ENCODE results near the gene NKAIN2. TPM values are rescaled to one million over a fixed set of nuclear protein-coding genes. Genes with fewer than 3 reads are reported as not detected.

NKAIN2 gene
- total RNA-seq, 1 donor from 2014 or later = 4.0 TPM

GRCh38 chr6:124052120-124052519 is 248.5 kb downstream of the NKAIN2 start:
- H3K4me1 Mint-ChIP-seq (ENCODE audit: low read depth) = peaks cover 16% of the 10 kb centered on the region
- no peak overlapping the region for H3K4me3 Mint-ChIP-seq (ENCODE audit: unreplicated experiment)
- no peak for TF ChIP-seq CTCF (IDR thresholded peaks at IDR 0.05)
- H3K9me3 Mint-ChIP-seq (ENCODE audit: low read depth) = no peaks in the 10 kb centered on the region
- peaks cover 1% of the 10 kb centered on the region for H3K27me3 Mint-ChIP-seq (ENCODE audit: low read depth)
- H3K27ac Mint-ChIP-seq (ENCODE audit: unreplicated experiment) = no peak overlapping the region
- no peak for DNase-seq (ENCODE audit: low spot score)
- no peaks in the 10 kb centered on the region for H3K36me3 Mint-ChIP-seq (ENCODE audit: low read depth)

- Mint-ChIP-seq H3K9me3 (ENCODE audit: low read depth) (no peaks in the 10 kb centered on the region), H3K4me3 (ENCODE audit: unreplicated experiment) (no peak overlapping the region), H3K27ac (ENCODE audit: unreplicated experiment) (no peak overlapping the region), H3K36me3 (ENCODE audit: low read depth) (no peaks in the 10 kb centered on the region), H3K4me1 (ENCODE audit: low read depth) (peaks cover 26% of the 10 kb centered on the region), H3K27me3 (ENCODE audit: low read depth) (peaks cover 1% of the 10 kb centered on the region)
- no peak for TF ChIP-seq CTCF (IDR thresholded peaks at IDR 0.05)
- no peak for DNase-seq (ENCODE audit: low spot score)
These were observed 249.7 kb downstream of the NKAIN2 start for GRCh38 chr6:124053315-124053714.

GRCh38 chr6:124054034-124054433 is 250.4 kb downstream of the NKAIN2 start:
- Mint-ChIP-seq H3K4me3 (ENCODE audit: unreplicated experiment) (no peak overlapping the region), H3K36me3 (ENCODE audit: low read depth) (no peaks in the 10 kb centered on the region), H3K4me1 (ENCODE audit: low read depth) (peaks cover 26% of the 10 kb centered on the region), H3K27me3 (ENCODE audit: low read depth) (peaks cover 1% of the 10 kb centered on the region), H3K9me3 (ENCODE audit: low read depth) (no peaks in the 10 kb centered on the region), H3K27ac (ENCODE audit: unreplicated experiment) (no peak overlapping the region)
- no peak for TF ChIP-seq CTCF (IDR thresholded peaks at IDR 0.05)
- no peak for DNase-seq (ENCODE audit: low spot score)

GRCh38 chr6:124055395-124055794 is 251.7 kb downstream of the NKAIN2 start:
- no peaks in the 10 kb centered on the region for H3K36me3 Mint-ChIP-seq (ENCODE audit: low read depth)
- no peak for DNase-seq (ENCODE audit: low spot score)

GRCh38 chr6:124055963-124056362 is 252.3 kb downstream of the NKAIN2 start:
- Mint-ChIP-seq H3K4me1 (ENCODE audit: low read depth) (peaks cover 26% of the 10 kb centered on the region), H3K36me3 (ENCODE audit: low read depth) (no peaks in the 10 kb centered on the region)
- no peak for TF ChIP-seq CTCF (IDR thresholded peaks at IDR 0.05)

More at GRCh38 chr6:124055395-124055794, 251.7 kb downstream of the NKAIN2 start:
- Mint-ChIP-seq H3K4me1 (ENCODE audit: low read depth) (peaks cover 26% of the 10 kb centered on the region), H3K27ac (ENCODE audit: unreplicated experiment) (no peak overlapping the region), H3K27me3 (ENCODE audit: low read depth) (no peaks in the 10 kb centered on the region), H3K9me3 (ENCODE audit: low read depth) (no peaks in the 10 kb centered on the region), H3K4me3 (ENCODE audit: unreplicated experiment) (no peak overlapping the region)
- no peak for TF ChIP-seq CTCF (IDR thresholded peaks at IDR 0.05)

More at GRCh38 chr6:124055963-124056362, 252.3 kb downstream of the NKAIN2 start:
- H3K4me3 Mint-ChIP-seq (ENCODE audit: unreplicated experiment) = no peak overlapping the region
- no peaks in the 10 kb centered on the region for H3K9me3 Mint-ChIP-seq (ENCODE audit: low read depth)
- H3K27ac Mint-ChIP-seq (ENCODE audit: unreplicated experiment) = no peak overlapping the region
- H3K27me3 Mint-ChIP-seq (ENCODE audit: low read depth) = no peaks in the 10 kb centered on the region
- no peak for DNase-seq (ENCODE audit: low spot score)
